SK-N-SH treated with all-trans-retinoic acid at 6 μM for 48 hours (cell line): ENCODE results near the gene FAM13A.

Experiments used
- SNAI2 ChIP-seq: fragments of 250-450 bp; sonication (Bioruptor Pico); IDR thresholded peaks from 2 replicates; pipeline ENCODE4 v1.5.0; 2020; ENCODE audit warnings: mild to moderate bottlenecking, moderate library complexity
- ZC3H10 ChIP-seq: fragments of 250-450 bp; sonication (Bioruptor Pico); IDR thresholded peaks from 2 replicates; pipeline ENCODE4 v1.5.1; 2021; ENCODE audit warnings: mild to moderate bottlenecking, moderate library complexity
- ZFP3 ChIP-seq: fragments of 250-450 bp; sonication (Bioruptor Pico); IDR thresholded peaks from 2 replicates; pipeline ENCODE4 v1.5.0; 2020; ENCODE audit warnings: mild to moderate bottlenecking, moderate library complexity
- ZFP30 ChIP-seq: fragments of 450-650 bp; formaldehyde crosslinking; IDR thresholded peaks from 2 replicates; pipeline ENCODE4 v1.5.0; 2022; ENCODE audit warnings: mild to moderate bottlenecking, moderate library complexity
- ZNF565 ChIP-seq: fragments of 450-650 bp; formaldehyde crosslinking; conservative IDR thresholded peaks from 2 replicates; pipeline ENCODE4 v1.5.0; 2020; ENCODE audit warnings: low read depth, mild to moderate bottlenecking, moderate library complexity
- ZNF8 ChIP-seq: fragments of 450-650 bp; formaldehyde crosslinking; IDR thresholded peaks from 2 replicates; pipeline ENCODE4 v1.5.0; 2020; ENCODE audit warnings: mild to moderate bottlenecking, moderate library complexity
- TF ChIP-seq, protein P1 (sequence below): fragments of 250-450 bp; sonication (Bioruptor Pico); IDR thresholded peaks from 2 replicates; pipeline ENCODE4 v1.8.0; 2020; ENCODE audit warnings: mild to moderate bottlenecking, moderate library complexity, borderline replicate concordance
- TF ChIP-seq, protein P2 (sequence below): fragments of 250-450 bp; sonication (Bioruptor Pico); IDR thresholded peaks from 2 replicates; pipeline ENCODE4 v1.8.0; 2021; ENCODE audit warnings: low read depth, mild to moderate bottlenecking, moderate library complexity, borderline replicate concordance
- TF ChIP-seq, protein P3 (sequence below): fragments of 250-450 bp; sonication (Bioruptor Pico); IDR thresholded peaks from 2 replicates; pipeline ENCODE4 v1.5.1; 2020; ENCODE audit warnings: low read depth, mild to moderate bottlenecking, moderate library complexity

DNA sequence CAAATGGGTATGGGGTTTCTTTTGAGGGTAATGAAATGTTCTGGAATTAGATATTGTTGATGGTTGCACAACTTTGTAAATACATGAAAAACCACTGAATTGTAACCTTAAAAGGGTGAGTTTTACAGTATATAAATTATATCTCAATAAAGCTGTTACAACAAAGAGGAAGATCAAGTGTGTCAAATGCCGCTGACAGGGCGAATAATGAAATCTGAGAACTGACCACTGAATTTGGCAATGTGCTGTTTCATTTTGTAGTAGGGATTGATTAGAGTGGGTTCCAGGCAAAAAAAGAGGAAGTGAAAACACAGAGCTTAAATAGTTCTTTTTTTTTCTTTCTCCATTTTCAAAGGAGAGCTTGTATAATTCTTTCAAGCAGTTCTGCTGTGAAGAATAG lies 198.2 kb downstream of the FAM13A start:
- TF ChIP-seq, protein P1, sequence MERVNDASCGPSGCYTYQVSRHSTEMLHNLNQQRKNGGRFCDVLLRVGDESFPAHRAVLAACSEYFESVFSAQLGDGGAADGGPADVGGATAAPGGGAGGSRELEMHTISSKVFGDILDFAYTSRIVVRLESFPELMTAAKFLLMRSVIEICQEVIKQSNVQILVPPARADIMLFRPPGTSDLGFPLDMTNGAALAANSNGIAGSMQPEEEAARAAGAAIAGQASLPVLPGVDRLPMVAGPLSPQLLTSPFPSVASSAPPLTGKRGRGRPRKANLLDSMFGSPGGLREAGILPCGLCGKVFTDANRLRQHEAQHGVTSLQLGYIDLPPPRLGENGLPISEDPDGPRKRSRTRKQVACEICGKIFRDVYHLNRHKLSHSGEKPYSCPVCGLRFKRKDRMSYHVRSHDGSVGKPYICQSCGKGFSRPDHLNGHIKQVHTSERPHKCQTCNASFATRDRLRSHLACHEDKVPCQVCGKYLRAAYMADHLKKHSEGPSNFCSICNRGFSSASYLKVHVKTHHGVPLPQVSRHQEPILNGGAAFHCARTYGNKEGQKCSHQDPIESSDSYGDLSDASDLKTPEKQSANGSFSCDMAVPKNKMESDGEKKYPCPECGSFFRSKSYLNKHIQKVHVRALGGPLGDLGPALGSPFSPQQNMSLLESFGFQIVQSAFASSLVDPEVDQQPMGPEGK (CRISPR knock-in tag), result no peak
- TF ChIP-seq ZC3H10 (CRISPR knock-in tag) (no peak), ZNF565 (no peak), ZFP30 (CRISPR knock-in tag) (no peak), ZFP3 (CRISPR knock-in tag) (no peak), SNAI2 (CRISPR knock-in tag) (no peak), ZNF8 (CRISPR knock-in tag) (no peak)
- TF ChIP-seq, protein P2, sequence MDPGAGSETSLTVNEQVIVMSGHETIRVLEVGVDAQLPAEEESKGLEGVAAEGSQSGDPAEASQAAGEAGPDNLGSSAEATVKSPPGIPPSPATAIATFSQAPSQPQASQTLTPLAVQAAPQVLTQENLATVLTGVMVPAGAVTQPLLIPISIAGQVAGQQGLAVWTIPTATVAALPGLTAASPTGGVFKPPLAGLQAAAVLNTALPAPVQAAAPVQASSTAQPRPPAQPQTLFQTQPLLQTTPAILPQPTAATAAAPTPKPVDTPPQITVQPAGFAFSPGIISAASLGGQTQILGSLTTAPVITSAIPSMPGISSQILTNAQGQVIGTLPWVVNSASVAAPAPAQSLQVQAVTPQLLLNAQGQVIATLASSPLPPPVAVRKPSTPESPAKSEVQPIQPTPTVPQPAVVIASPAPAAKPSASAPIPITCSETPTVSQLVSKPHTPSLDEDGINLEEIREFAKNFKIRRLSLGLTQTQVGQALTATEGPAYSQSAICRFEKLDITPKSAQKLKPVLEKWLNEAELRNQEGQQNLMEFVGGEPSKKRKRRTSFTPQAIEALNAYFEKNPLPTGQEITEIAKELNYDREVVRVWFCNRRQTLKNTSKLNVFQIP (CRISPR knock-in tag), result no peak
- TF ChIP-seq, protein P3, sequence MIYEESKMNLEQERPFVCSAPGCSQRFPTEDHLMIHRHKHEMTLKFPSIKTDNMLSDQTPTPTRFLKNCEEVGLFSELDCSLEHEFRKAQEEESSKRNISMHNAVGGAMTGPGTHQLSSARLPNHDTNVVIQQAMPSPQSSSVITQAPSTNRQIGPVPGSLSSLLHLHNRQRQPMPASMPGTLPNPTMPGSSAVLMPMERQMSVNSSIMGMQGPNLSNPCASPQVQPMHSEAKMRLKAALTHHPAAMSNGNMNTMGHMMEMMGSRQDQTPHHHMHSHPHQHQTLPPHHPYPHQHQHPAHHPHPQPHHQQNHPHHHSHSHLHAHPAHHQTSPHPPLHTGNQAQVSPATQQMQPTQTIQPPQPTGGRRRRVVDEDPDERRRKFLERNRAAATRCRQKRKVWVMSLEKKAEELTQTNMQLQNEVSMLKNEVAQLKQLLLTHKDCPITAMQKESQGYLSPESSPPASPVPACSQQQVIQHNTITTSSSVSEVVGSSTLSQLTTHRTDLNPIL (CRISPR knock-in tag), result no peak
